ENCODE measurements around the gene STON2.

- TF ChIP-seq EP300 (IDR thresholded peaks at IDR 0.05; ENCODE audit: borderline replicate concordance in 1 of 2, low read depth in 2 of 2, low read length in 2 of 2): no peak
- no peak for TF ChIP-seq KDM5A (IDR thresholded peaks at IDR 0.05; ENCODE audit: low read length)
- TF ChIP-seq CREB1 (IDR thresholded peaks at IDR 0.05): no peak
- TF ChIP-seq ZNF274 (IDR thresholded peaks at IDR 0.05; ENCODE audit: borderline replicate concordance, extremely low read depth, low read length): no peak
- TF ChIP-seq JUN (IDR thresholded peaks at IDR 0.05; ENCODE audit: low read depth, low read length): no peak
- no peak for TF ChIP-seq CHD2 (IDR thresholded peaks at IDR 0.05; ENCODE audit: low read length)
- TF ChIP-seq TAF1 (IDR thresholded peaks at IDR 0.05; ENCODE audit: low read depth, low read length): no peak
- TF ChIP-seq, protein P1, sequence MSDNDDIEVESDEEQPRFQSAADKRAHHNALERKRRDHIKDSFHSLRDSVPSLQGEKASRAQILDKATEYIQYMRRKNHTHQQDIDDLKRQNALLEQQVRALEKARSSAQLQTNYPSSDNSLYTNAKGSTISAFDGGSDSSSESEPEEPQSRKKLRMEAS (IDR thresholded peaks at IDR 0.05): no peak
- TF ChIP-seq EZH2 (IDR thresholded peaks at IDR 0.05; ENCODE audit: low read depth, low read length, severe bottlenecking): no peak
- TF ChIP-seq SP2 (IDR thresholded peaks at IDR 0.05; ENCODE audit: low read length): no peak
- TF ChIP-seq, protein P2, sequence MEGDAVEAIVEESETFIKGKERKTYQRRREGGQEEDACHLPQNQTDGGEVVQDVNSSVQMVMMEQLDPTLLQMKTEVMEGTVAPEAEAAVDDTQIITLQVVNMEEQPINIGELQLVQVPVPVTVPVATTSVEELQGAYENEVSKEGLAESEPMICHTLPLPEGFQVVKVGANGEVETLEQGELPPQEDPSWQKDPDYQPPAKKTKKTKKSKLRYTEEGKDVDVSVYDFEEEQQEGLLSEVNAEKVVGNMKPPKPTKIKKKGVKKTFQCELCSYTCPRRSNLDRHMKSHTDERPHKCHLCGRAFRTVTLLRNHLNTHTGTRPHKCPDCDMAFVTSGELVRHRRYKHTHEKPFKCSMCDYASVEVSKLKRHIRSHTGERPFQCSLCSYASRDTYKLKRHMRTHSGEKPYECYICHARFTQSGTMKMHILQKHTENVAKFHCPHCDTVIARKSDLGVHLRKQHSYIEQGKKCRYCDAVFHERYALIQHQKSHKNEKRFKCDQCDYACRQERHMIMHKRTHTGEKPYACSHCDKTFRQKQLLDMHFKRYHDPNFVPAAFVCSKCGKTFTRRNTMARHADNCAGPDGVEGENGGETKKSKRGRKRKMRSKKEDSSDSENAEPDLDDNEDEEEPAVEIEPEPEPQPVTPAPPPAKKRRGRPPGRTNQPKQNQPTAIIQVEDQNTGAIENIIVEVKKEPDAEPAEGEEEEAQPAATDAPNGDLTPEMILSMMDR (IDR thresholded peaks at IDR 0.05; ENCODE audit: control extremely low read depth in 1 of 3, insufficient read depth in 1 of 3, low read depth in 1 of 3, low read length in 3 of 3): no peak
- no peak for TF ChIP-seq FOSL1 (IDR thresholded peaks at IDR 0.05; ENCODE audit: insufficient read depth, low read depth, low read length)
These were observed 154.4 kb downstream of the STON2 start for GRCh38 chr14:81245771-81246170.

All from H1 (cell line).